Peyer's patch (tissue), 4 donors: ENCODE measurements around the gene IFITM5.

Experiments used
- CTCF ChIP-seq, 6 experiments: fragments of 450-650 bp in 4 of 6; fragments of 200-600 bp in 2 of 6; sonication (generic) in 1 of 6; IDR thresholded peaks; one replicate each; pipeline ENCODE4 v1.5.1; 2017 to 2019; ENCODE audit warnings: antibody characterized with exemption in 6 of 6, mild to moderate bottlenecking in 3 of 6, moderate library complexity in 1 of 6
- POLR2A ChIP-seq, 2 donors: fragments of 450-650 bp; IDR thresholded peaks; one replicate each; pipeline ENCODE4 v1.5.1; 2017; ENCODE audit warnings: antibody characterized with exemption in 2 of 2, mild to moderate bottlenecking in 2 of 2, moderate library complexity in 2 of 2

DNA sequence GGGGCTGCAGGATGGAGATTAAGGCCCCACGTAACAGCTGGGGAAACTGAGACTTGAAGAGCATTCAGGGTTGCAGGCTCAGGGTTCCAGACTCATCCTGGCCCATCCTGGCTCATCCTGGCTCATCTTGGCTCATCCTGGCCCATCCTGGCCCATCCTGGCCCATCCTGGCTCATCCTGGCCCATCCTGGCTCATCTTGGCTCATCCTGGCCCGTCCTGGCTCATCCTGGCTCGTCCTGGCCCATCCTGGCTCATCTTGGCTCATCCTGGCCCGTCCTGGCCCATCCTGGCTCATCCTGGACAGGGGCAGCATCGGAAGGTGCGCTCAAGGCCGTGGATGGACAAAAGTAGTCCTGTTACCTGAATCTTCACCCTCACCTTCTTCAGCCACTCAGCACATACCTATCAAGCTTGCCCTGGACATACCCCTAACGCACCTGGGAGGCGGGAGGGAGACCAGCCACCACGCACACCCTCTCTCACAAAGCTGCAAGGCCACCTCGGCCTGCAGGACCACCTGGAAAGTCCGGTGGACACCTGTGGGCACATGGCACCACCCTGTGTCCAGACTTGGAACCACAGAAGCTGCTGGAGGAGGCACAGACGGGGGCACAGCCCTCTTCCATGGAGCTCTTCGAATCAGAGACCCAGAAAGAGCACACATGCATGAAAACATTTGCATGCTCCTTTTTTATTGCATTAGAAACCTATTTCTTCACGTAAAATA, 41.4 kb downstream of the IFITM5 start:
- TF ChIP-seq CTCF (IDR thresholded peaks at IDR 0.05) (peak in 3 of 6 experiments; percentile 31 to 42 (median 31)), POLR2A (IDR thresholded peaks at IDR 0.05) (no peak)
